Adrenal gland (tissue), 12 donors: ENCODE results near the gene TSPAN32. TPM values are rescaled to one million over a fixed set of nuclear protein-coding genes. Genes with fewer than 3 reads are reported as not detected.

Source experiments
- DNase-seq, 7 donors: peaks; one replicate each; pipeline ENCODE4 v3.0.0-alpha.2; 2019 to 2020
- H3K27ac ChIP-seq, 5 donors: fragments of 200-600 bp; sonication (generic) in 4 of 5; 1 replicate in 3 of 5; 2 replicates in 2 of 5; pipeline versions ENCODE4 v1.5.1 to v1.8.0; 2016 to 2020; ENCODE audit warnings: mild to moderate bottlenecking in 1 of 5
- H3K27me3 ChIP-seq: fragments of 200-600 bp; 2 replicates; pipeline ENCODE4 v1.8.0; 2021
- H3K36me3 ChIP-seq, 2 donors: fragments of 200-600 bp; replicated peaks in 1 of 2; 1 replicate in 1 of 2; 2 replicates in 1 of 2; pipeline versions ENCODE4 v1.5.1 to v1.8.0; 2018 to 2022
- H3K4me1 ChIP-seq, 2 donors: fragments of 200-600 bp; replicated peaks in 1 of 2; 1 replicate in 1 of 2; 2 replicates in 1 of 2; pipeline versions ENCODE4 v1.5.1 to v1.8.0; 2018 to 2021
- H3K4me3 ChIP-seq, 4 donors: fragments of 200-600 bp; sonication (generic) in 3 of 4; one replicate each; pipeline ENCODE4 v1.5.1; 2016 to 2018
- H3K9me3 ChIP-seq, 3 donors: fragments of 200-600 bp; sonication (generic) in 1 of 3; replicated peaks in 1 of 3; 1 replicate in 2 of 3; 2 replicates in 1 of 3; pipeline versions ENCODE4 v1.5.1 to v1.8.0; 2016 to 2021
- CTCF ChIP-seq, 6 experiments: fragments of 450-650 bp in 4 of 6; fragments of 200-600 bp in 2 of 6; sonication (generic) in 1 of 6; IDR thresholded peaks; 1 replicate in 5 of 6; 2 replicates in 1 of 6; pipeline versions ENCODE4 v1.5.1 to v1.8.0; 2016 to 2021; ENCODE audit warnings: antibody characterized with exemption in 6 of 6, mild to moderate bottlenecking in 2 of 6, moderate library complexity in 1 of 6
- POLR2A ChIP-seq, 2 donors: fragments of 450-650 bp; IDR thresholded peaks; one replicate each; pipeline ENCODE4 v1.6.1; 2017; ENCODE audit warnings: antibody characterized with exemption in 2 of 2, mild to moderate bottlenecking in 2 of 2, moderate library complexity in 1 of 2
- WGBS, 4 donors: extraction: QIAGEN DNeasy Blood & Tissue Kit in 2 of 4; methylation state at CpG; one replicate each; pipeline versions ENCODE4 v1.1.5 to v1.1.7; 2013 to 2017; 5-methylcytosine and 5-hydroxymethylcytosine counted together
- intact Hi-C, 2 donors: fragments of 100-400 bp; cut with DNase I; formaldehyde crosslinking; loops; one replicate each; pipeline versions ENCODE4 v1.14.1 to v1.15.0; 2022 to 2023
- polyA plus RNA-seq, 3 donors: library from polyadenylated mRNA; stranded (reverse); fragments of 200-250 nt in 2 of 3; fragments of 350-450 nt in 1 of 3; fragmentation: Illumina TruSeq in 1 of 3; extraction: RNeasy Lipid Tissue Mini Kit (QIAGEN cat#74804) in 1 of 3; gene quantifications; one replicate each; pipeline ENCODE4 v1.2.3, GENCODE V29; 2013 to 2014
- total RNA-seq, 9 donors: library from RNA; depleted of rRNA in 4 of 9; stranded (reverse); fragments of >200 nt in 4 of 9; fragments of 120-200 nt in 1 of 9; fragmentation: NEBNext Ultra II Directional in 1 of 9; extraction: Animal tissue kit (Norgen Biotek cat#: 25700) in 1 of 9; gene quantifications; one replicate each; pipeline versions ENCODE4 v1.1.0 to v1.2.4, GENCODE V29; 2013 to 2023
- donor health status: healthy with polysubstance abuse.
- donor health status: Bipolar disorder and iron deficiency.
- donor health status: DM: yes; HTN: yes; CAD: no.
- donor health status: DM: no; HTN: no; CAD: no.
- donor health status: DM: no; HTN: no; CAD: no.
- donor health status: DM: yes; HTN: yes; CAD: no.

Gene TSPAN32
- total and polyA plus RNA-seq, 12 donors, result 0.14 to 7.0 (median 0.88) TPM; not detected in 4

GRCh38 chr11:2271077-2271326 is 30.8 kb upstream of the TSPAN32 start:
- 0 to 3% (median 2%) methylated on average over 9 to 28 of the region's 28 CpGs for WGBS, 4 donors
- H3K27ac ChIP-seq, result no peak overlapping the region
- peaks cover 0 to 14% of the 10 kb centered on the region in 2 donors for H3K4me1 ChIP-seq
- no peaks in the 10 kb centered on the region for H3K36me3 ChIP-seq
- H3K27me3 ChIP-seq, result peaks cover 38% of the 10 kb centered on the region
- peak in 2 of 7 donors; percentile 41 to 49 for DNase-seq
- intact Hi-C loops, result no loop called here
- no peak for TF ChIP-seq CTCF (IDR thresholded peaks at IDR 0.05)
- TF ChIP-seq POLR2A (IDR thresholded peaks at IDR 0.05), result no peak
- H3K4me3 ChIP-seq, result no peak overlapping the region
- no peaks in the 10 kb centered on the region for H3K9me3 ChIP-seq

- H3K4me1 ChIP-seq, result peaks cover 0 to 14% of the 10 kb centered on the region in 2 donors
- no peaks in the 10 kb centered on the region for H3K9me3 ChIP-seq
- H3K27me3 ChIP-seq, result peaks cover 38% of the 10 kb centered on the region
- DNase-seq, result peak in 1 of 7 donors; percentile 31
- no peak for TF ChIP-seq POLR2A (IDR thresholded peaks at IDR 0.05)
- no peak for TF ChIP-seq CTCF (IDR thresholded peaks at IDR 0.05)
- intact Hi-C loops, result no loop called here
- no peak overlapping the region for H3K27ac ChIP-seq
- no peak overlapping the region for H3K4me3 ChIP-seq
- WGBS, 4 donors, result 26 to 53% (median 30%) methylated on average over 18 to 45 of the region's 45 CpGs
- no peaks in the 10 kb centered on the region for H3K36me3 ChIP-seq
Observed at GRCh38 chr11:2271327-2272227, 30.2 kb upstream of the TSPAN32 start.

GRCh38 chr11:2272228-2272945 is 29.4 kb upstream of the TSPAN32 start:
- H3K27me3 ChIP-seq, result peaks cover 38% of the 10 kb centered on the region

More at GRCh38 chr11:2272228-2272945, 29.4 kb upstream of the TSPAN32 start:
- DNase-seq, result peak in 1 of 7 donors; percentile 36
- Histone ChIP-seq H3K9me3 (no peaks in the 10 kb centered on the region), H3K36me3 (no peaks in the 10 kb centered on the region), H3K4me1 (peaks cover 0 to 14% of the 10 kb centered on the region in 2 donors), H3K27ac (no peak overlapping the region), H3K4me3 (no peak overlapping the region)
- 81 to 87% (median 83%) methylated on average over 9 to 21 of the region's 21 CpGs for WGBS, 4 donors
- TF ChIP-seq POLR2A (IDR thresholded peaks at IDR 0.05), result no peak
- TF ChIP-seq CTCF (IDR thresholded peaks at IDR 0.05), result no peak
- intact Hi-C loops, result no loop called here
